HG02943 (cell line): ENCODE results near the gene SLC6A3.

Source experiments
- ATAC-seq: cut with Tn5 transposase; IDR thresholded peaks from one replicate; pipeline ENCODE4 v1.9.1; 2021; ENCODE audit warnings: mild to moderate bottlenecking, low read depth, moderate library complexity; ENCODE audit not compliant: unreplicated experiment

SLC6A3 gene

DNA sequence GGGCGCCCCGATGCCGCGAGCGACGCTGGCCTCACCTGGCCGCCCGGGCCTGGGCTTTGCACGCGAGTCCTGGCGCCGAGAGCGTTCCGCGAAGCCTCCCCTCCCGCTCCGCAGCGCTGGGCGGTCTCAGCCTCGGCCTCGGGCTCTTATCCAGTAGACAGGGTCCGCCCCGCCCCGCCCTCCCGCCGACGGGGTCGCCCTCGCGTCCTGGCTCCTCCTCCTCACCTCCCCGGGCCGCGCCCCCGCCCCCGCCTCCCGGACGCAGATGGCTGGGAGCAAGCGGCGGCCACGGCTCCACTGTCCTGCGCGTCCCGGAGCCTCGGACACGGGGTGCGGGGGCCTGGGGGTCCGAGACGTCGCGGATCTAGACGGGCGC lies at the start of gene SLC6A3:
Gene SLC6A3 (minus strand): TSS at position 128 of the 376 bp plus-strand sequence. CDS start 2,243 bp downstream, outside the sequence.
- ATAC-seq = no peak

- no peak for ATAC-seq
These were observed 48.7 kb upstream of the SLC6A3 start for GRCh38 chr5:1493941-1494340.

DNA sequence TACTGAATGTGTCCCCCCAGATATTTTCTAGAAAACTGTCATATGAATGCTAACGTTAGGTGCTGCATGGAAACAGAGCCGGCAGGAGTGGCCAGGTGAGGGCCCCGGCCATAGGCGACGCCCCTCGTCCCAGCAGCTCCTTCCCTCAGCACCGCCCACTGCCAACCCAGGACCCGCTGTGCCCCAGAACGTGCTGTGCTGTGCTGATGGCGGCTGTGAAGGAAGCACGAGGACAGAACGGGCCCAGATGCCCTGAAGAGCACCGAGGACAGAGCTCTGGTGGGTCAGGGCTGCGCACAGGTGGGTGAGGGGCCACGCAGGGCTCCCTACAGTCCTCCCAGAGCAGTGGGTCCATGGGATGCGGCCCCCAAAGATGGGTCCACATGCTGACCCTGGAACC lies 48.2 kb upstream of the SLC6A3 start:
- ATAC-seq = no peak

DNA sequence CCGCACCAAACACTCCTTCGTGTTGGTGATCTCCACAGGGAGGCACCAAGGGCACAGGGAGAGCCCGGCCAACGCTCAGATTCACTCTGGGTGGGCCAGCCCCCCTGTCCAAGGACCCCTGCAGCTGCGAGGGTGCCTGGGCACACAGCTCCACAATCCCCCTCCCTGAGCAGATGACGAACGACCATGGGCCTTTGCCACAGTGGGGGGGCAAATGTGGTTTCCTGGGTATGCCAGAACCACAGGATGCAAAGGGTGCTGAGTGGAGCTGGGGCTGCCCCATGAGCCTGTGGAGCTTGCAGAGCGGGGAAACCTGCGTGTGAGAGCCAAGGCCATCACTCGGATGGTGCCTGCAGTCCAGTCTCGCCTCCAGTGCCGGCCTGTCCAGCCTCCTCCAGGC lies 47.5 kb upstream of the SLC6A3 start:
- no peak for ATAC-seq

- no peak for ATAC-seq
These were observed 45.1 kb upstream of the SLC6A3 start for GRCh38 chr5:1490376-1490775.

GRCh38 chr5:1489754-1490153 lies 44.5 kb upstream of the SLC6A3 start:
- ATAC-seq = no peak

DNA sequence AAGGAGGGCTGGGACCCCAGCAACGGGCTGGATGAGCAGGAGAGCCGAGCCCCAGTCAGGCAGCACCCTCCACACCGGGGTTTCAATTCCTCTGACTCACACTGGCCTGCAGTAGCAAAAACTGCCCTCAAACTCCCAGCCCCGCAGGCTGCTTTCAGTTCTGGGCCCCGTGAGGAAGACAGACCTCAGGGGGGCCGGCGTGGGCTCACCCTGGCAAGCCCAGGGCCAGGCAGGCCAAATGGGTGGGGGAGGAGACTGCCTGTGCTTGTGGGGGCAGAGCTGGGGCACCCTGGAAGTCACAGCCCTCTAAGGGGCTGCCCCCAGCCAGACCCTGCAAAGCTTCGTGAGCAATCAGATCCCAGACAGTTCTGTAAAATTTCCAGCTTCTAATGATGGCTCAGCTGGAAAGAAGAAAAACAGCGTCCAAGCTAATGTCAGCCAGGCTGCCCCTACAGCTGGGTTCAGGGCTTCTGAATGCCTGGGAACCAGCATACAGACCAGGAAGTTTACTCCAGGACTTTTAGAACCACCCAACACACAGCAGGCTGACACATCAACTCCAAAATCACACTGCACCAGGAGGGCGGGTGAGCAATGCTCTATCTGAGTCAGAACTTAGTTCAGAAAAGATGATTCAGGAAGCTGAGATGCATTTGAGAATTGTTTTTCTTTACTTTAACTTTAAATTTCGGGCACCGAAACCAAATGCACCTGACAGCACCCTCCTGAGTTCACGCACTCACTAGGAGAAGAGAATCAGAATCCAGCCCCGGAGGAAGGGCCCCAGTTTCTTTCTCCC lies 43.8 kb upstream of the SLC6A3 start:
- ATAC-seq = peak; percentile 42

GRCh38 chr5:1487079-1487764 lies 42.0 kb upstream of the SLC6A3 start:
- ATAC-seq = no peak

GRCh38 chr5:1486271-1486670 lies 41.0 kb upstream of the SLC6A3 start:
- no peak for ATAC-seq

GRCh38 chr5:1485579-1486118 lies 40.4 kb upstream of the SLC6A3 start:
- no peak for ATAC-seq

GRCh38 chr5:1484730-1485578 lies 39.7 kb upstream of the SLC6A3 start:
- ATAC-seq = peak; percentile 55

- ATAC-seq = no peak
These were observed 38.9 kb upstream of the SLC6A3 start for GRCh38 chr5:1483856-1484729.

DNA sequence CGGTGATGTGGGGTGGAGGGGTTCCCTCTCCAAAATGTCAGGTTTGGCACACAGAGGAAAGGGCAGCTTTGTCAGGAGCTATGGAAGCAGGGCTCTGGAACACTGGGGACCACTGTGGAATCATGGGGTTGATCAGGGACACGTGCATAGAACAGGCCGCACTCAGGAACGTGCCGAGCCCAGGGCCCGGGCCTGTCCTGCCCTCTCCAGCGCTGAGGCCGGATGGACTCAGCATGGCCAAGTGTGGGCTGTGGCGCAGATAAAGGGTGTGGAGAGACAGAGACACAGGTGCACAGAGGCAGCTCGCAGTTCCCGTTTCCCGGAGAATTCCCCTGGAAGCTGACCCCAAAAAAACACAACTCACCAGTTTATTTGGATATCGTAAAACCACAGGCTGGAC lies 37.8 kb upstream of the SLC6A3 start:
- ATAC-seq = no peak

DNA sequence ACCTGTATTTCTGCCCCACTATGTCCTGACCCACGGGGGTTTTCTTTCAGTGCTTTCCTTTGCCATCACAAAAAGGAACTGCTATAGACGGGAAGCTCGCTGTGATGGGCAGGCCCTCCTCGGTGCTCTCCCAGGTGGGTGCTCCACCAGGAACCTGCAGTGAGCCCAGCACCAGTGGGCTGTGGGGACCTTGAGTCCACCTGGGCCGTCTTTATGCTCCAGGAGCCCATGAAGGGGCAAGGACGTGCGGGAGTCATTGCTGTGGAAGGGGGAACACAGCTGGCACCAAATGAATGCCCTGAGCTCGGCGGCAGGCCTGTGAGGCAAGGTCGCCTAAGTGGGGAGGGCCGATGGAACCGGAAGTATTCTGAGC lies 36.7 kb upstream of the SLC6A3 start:
- ATAC-seq = no peak

DNA sequence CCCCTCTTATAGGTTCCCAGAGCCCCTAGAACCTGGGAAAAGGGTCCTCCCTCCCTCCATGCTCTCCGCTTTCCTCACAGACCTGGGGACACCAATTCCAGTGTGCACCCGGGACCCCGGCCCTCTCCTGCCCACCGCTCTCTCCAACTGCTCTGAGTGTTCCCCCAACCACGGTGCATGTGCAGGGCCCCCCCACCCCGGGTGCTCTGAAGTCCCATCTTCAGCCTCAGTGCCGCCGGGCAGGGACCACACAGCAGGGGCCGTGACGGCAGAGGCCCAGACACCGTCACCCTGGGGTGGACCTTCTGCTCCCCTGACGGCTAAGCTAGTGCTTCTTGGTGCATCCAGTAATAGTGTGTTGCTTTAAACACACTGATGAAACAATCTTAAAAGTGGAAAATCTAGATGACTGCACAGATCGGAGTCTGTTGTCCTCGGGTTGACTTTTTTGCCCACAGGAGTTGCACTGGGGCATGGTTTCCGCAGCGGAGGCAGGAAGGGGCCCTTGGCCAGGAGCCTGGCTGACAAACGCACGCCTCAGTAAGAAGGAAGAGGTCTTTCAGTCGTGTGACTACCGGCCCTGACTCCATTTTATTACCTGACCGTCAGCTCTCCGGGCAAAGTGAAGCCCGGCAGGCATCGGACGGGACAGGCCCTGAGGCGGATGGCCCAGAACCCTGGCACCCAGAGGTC lies 36.2 kb upstream of the SLC6A3 start:
- no peak for ATAC-seq

DNA sequence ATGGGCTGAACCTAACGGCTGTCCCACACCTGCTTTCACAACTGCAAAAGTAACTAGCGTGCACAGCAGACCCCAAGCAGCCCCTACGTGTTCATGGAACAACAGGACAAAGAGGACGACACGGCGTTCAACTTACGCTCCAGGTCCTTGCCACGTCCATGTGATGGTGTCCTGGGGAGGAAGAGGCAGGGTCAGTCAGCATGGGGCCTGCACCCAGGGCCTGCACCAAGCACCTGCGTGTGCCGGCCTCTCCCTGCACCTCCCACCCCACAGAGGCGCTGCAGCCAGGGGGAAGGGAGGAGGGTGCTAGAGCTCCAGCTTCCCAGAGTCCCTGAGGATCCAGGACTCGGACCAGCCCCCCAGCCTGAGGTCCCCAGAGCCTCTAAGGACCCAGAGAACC lies 35.6 kb upstream of the SLC6A3 start:
- no peak for ATAC-seq

DNA sequence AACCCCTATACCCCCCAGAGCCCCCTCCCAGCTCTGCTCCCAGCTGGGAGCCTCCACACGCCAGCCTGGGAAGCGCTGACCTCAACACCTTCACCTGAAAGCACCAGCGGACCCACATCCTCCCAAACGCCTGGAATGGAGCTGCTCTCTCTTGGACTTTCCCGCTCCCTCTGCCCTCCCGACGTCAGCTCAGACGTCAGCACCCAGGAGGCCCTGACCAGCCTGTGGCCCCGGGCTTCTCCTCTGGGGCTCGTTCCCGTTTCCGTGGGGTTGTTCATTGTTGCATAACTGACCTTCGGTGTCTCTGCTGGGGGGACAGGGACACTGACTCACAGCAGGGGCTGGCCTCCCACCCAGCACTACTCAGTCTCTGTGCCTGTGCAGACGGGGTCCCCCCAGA lies 35.0 kb upstream of the SLC6A3 start:
- no peak for ATAC-seq

- ATAC-seq = no peak
These were observed 34.4 kb upstream of the SLC6A3 start for GRCh38 chr5:1479581-1480188.

- ATAC-seq = no peak
These were observed 33.8 kb upstream of the SLC6A3 start for GRCh38 chr5:1479066-1479465.
